ENCODE measurements around the gene ZKSCAN1.
"Not testable (repeated sequence)": the region's sequence is repeated elsewhere in the genome, so short reads cannot be mapped to it uniquely, and the experiment has no call there.

ZKSCAN1 gene

DNA sequence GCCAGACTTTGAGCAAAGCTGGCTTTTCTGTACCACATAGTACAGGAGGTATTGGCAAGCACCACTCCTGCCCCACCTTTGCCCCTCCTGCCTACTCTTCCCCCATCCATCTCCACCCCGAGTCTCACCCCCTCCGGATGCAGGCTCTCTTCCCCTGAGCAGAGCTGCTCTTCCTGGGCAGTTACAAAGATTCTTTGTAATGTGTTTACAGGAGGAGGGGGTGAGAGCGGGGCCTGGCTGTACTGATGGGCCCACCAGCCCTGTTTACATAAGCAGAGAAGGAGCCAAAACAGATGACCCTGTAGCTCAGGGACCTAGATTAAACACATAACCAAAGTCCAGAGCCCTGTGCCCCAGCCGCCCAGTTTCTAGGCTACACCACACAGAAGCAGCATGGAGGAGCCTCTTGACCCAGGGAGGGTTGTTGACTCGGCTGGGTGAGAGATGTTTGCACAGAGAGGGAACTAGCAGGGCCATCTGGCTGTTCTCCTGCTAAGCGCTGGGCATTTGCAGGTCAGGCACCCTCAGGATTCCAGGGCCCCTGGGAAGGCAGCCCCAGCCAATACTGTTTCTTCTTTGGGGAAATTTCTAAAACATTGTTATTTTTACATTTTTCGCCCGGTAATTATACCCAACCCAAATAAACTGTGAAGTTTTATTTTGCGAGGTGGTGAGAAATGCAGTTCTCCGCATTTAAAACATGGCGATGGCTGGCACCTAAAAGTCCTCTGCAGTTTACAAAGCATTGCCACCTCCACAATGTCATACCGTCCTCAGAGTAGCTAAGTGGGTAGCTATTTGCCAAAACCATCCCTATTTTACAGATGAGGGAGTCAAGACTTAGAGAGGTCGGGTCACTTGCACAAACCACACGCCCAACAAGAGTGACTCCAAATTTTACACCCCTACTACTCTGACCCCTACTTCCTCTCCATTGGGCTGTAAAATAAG, 11.4 kb upstream of the ZKSCAN1 start:
- DNase-seq: no peak

DNA sequence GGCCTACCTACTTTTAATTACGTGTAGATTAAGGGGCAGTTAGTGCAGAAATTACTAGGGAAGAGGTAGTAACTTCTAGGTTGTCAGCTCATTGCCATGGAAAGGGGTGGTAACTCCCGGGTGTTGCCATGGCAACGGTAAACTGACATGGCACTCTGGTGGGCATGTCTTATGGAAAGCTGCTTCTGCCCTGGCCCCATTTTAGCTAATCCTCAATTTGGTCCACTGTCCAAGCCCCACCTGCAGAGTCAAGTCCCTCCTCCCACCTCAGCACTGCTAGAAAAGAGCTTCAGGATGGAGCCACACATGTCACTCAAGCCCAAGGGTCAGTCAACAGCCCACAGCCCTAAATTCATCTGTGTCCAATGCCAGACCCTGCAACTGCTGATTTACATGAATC, 7.5 kb upstream of the ZKSCAN1 start:
- no peak for DNase-seq

- DNase-seq: no peak
Measured at GRCh38 chr7:100008525-100008924, 6.9 kb upstream of the ZKSCAN1 start.

DNA sequence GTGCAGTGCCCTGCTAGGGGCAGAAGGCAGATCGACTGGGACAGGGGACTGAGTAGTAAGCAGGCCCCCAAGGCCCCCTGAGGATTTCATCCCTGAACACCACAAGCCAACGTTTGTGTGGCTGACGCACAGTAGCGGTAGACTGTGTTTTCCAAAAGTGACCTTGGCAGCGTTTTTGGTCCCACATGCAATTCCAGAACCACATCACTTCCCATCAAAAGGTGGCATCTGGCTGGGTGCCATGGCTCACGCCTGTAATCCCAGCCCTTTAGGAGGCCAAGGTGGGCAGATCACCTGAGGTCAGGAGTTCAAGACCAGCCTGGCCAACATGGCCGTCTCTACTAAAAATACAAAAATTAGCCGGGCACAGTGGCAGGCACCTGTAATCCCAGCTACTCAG, 5.4 kb upstream of the ZKSCAN1 start:
- DNase-seq: not testable (repeated sequence)

DNA sequence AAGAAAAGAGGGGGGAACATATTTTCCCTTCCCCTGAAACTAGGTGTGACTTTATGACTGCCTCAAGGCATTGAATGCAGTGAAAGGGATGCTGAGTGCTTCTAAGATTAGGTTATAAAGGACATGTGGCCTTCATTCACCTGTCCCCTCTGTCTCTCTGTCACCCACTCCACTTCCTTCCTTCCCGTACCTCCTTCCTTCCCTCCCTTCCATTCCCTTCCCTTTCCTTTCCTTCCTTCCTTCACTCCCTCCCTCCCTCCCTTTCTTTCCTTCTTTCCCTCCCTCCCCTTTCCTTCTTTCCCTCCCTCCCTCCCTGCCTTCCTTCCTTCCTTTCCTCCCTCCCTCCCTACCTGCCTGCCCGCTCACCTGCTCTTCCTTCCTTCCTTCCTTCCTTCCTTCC, 4.5 kb upstream of the ZKSCAN1 start:
- DNase-seq: no peak

- DNase-seq: no peak
Measured at GRCh38 chr7:100011516-100011915, 3.9 kb upstream of the ZKSCAN1 start.

DNA sequence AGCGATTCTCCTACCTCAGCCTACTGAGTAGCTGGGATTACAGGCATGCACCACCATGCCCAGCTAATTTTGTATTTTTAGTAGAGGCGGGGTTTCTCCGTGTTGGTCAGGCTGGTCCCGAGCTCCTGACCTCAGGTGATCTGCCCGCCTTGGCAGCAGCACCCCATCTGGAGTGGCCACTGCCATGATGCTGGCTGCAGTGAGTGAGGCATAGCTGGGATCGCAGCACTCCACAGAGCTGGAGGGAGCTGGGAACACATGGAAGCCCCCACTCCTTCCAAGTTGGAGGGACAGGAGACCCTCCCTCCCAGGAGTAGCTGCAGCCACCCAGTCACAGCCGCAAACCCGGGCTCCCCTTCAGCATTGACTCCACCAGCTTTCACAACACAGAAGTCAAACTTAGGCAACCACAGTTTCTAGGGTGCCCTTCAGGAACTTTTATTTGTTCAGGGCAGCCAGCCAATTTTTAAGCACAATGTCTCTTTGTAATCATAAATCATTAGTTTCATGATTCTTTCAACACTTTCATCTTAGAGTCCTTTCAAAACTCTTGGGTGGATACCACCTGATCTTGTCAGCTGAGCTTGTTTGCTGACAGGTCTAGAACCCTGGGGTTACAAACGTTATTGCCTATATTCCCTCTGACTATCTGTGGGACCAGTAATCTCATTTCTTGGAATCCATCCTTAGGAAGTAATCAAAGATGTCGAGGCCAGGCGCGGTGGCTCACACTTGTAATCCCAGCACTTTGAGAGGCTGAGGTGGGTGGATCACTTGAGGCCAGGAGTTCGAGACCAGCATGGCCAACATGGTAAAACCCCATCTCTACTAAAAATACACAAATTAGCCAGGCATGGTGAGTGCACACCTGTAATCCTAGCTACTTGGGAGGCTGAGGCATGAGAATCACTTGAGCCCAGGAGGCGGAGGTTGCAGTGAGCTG, 2.7 kb upstream of the ZKSCAN1 start:
- DNase-seq: not testable (repeated sequence)

GRCh38 chr7:100013328-100013676, 2.1 kb upstream of the ZKSCAN1 start:
- DNase-seq: peak; percentile 19 to 47

- DNase-seq: no peak
Measured at GRCh38 chr7:100016215-100016901, 962 bp downstream of the ZKSCAN1 start.

DNA sequence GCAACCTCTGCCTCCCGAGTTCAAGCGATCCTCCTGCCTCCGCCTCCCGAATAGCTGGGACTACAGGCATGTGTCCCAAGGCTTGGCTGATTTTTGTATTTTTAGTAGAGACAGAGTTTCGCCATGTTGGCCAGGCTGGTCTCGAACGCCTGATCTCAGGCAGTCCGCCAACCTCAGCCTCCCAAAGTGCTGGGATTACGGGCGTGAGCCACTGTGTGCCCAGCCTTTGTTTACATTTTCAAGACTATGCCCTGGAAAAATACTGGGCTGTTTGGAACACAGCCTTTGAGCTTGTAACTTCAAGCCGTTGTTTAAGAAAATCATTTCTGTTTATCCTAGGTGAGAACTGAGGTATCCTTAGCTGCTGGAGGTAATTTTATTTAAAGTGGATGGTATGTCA, 1.9 kb downstream of the ZKSCAN1 start:
- no peak for DNase-seq

- DNase-seq: no peak
Measured at GRCh38 chr7:100017875-100018274, 2.5 kb downstream of the ZKSCAN1 start.

DNA sequence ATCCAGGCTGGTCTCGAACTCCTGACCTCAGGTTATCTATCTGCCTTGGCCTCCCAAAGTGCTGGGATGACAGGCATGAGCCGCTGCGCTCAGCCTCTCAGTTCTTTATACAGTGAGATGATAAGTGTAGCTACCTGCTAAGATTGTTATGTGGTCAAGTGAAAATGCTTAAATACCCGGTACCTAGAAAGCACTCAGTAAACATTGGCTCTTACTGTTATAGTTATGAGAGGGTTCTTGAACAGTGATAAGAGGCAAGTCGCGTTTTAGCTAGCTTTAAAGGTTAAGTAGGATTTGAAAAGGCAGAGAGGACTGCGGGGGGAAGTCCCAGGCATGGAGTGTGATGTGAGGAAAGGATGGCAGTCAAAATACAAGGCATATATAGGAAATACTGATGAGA, 4.5 kb downstream of the ZKSCAN1 start:
- DNase-seq: no peak

GRCh38 chr7:100021297-100021696, 5.9 kb downstream of the ZKSCAN1 start:
- DNase-seq: no peak

GRCh38 chr7:100022621-100023020, 7.2 kb downstream of the ZKSCAN1 start:
- no peak for DNase-seq

DNA sequence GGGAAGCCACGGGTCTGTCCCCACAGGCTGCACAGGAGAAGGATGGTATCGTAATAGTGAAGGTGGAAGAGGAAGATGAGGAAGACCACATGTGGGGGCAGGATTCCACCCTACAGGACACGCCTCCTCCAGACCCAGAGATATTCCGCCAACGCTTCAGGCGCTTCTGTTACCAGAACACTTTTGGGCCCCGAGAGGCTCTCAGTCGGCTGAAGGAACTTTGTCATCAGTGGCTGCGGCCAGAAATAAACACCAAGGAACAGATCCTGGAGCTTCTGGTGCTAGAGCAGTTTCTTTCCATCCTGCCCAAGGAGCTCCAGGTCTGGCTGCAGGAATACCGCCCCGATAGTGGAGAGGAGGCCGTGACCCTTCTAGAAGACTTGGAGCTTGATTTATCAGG, 8.1 kb downstream of the ZKSCAN1 start:
- no peak for DNase-seq

DNA sequence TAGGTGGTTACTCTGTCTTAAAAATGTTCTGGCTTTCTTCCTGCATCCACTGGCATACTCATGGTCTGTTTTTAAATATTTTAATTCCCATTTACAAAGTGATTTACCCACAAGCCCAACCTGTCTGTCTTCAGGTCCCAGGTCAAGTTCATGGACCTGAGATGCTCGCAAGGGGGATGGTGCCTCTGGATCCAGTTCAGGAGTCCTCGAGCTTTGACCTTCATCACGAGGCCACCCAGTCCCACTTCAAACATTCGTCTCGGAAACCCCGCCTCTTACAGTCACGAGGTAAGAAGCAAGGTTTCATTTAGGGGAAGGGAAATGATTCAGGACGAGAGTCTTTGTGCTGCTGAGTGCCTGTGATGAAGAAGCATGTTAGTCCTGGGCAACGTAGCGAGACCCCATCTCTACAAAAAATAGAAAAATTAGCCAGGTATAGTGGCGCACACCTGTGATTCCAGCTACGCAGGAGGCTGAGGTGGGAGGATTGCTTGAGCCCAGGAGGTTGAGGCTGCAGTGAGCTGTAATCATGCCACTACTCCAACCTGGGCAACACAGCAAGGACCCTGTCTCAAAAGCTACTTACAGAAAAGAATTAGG, 8.7 kb downstream of the ZKSCAN1 start:
- no peak for DNase-seq

DNA sequence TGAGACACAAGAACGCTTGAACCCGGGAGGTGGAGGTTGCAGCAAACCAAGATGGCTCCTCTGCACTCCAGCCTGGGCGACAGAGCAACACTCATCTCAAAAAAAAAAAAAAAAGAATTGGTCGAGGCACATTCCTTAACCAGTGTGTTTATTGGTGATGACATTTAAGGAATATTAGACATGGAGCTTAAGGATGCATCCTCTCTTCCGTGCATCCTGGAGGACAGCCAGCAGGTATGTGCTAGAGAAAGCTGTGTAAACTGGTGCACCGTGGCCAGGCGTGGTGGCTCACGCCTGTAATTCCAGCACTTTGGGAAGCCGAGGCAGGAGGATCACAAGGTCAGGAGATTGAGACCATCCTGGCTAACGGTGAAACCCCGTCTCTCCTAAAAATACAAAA, 11.8 kb downstream of the ZKSCAN1 start:
- DNase-seq: no peak

GRCh38 chr7:100029596-100029995, 14.2 kb downstream of the ZKSCAN1 start:
- no peak for DNase-seq

DNA sequence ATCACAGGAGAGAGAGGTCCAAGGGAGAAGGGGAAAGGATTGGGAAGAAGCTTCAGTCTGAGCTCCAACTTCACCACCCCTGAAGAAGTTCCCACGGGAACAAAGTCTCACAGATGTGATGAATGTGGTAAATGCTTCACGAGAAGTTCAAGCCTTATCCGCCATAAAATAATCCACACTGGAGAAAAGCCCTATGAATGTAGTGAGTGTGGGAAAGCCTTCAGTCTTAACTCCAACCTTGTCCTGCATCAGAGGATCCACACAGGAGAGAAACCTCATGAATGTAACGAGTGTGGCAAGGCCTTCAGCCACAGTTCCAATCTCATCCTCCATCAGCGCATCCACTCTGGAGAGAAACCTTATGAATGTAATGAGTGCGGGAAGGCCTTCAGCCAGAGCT, 18.1 kb downstream of the ZKSCAN1 start:
- DNase-seq: no peak

- DNase-seq: no peak
Measured at GRCh38 chr7:100034871-100035510, 19.6 kb downstream of the ZKSCAN1 start.

DNA sequence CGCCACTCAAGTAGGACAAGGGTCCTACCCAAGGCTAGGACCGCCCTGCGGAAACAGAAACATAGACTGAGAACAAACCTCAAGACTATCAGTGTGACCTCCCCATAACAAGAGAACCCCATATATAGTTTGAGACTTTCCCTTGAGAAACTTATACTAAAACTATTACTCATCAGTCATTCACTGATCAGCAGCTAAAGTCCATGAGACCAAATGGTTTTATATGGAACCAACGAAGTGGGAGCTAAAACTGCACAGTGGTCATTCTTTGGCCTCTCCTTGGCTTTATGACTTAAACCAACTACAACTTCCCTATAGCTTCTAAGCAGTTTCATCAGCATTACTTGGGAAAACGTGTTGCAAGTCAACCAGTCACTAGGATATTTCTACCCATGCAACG, 20.5 kb downstream of the ZKSCAN1 start:
- no peak for DNase-seq

DNA sequence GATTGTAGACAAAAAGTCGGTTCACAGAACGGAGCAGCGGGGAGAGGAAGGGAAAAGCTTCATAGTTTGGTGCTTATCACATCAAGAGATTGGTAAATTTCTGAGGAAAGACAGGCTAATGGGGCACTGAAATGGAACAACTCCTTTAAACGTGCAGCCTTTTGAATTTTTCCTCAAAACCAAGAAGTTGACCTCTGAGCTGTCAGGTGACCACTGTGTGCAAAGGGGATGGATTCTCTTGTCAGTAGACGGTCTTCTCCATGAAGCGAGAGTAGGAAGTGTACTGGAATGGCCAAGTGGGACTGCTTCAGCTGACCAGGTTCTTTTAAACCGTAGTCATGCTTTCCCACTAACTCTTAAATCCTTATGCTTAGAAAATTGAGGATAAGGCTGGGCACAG, 22.9 kb downstream of the ZKSCAN1 start:
- DNase-seq: no peak
